GM12878 (cell line): ENCODE results near the gene SHISAL2B. TPM values are rescaled to one million over a fixed set of nuclear protein-coding genes. Genes with fewer than 3 reads are reported as not detected.

ENCODE experiments used
- BCL11A ChIP-seq: IDR thresholded peaks from 2 replicates; pipeline ENCODE4 v1.6.1; 2011; ENCODE audit warnings: low read depth, low read length
- CTCF ChIP-seq, 3 experiments: IDR thresholded peaks in 2 of 3; conservative IDR thresholded peaks in 1 of 3; 2 replicates each; pipeline ENCODE4 v1.5.1; 2011; ENCODE audit warnings: low read depth in 3 of 3, low read length in 3 of 3, mild to moderate bottlenecking in 3 of 3, control low read depth in 2 of 3, moderate library complexity in 2 of 3, inconsistent platforms in 1 of 3, mixed read lengths in 1 of 3; ENCODE audit not compliant: control insufficient read depth in 2 of 3, insufficient read depth in 1 of 3; ENCODE audit errors: extremely low read depth in 1 of 3
- IKZF1 ChIP-seq: fragments of 450-650 bp; conservative IDR thresholded peaks from 2 replicates; pipeline ENCODE4 v1.6.1; 2017; ENCODE audit warnings: antibody characterized with exemption, mild to moderate bottlenecking
- NFXL1 ChIP-seq: fragments of 450-650 bp; IDR thresholded peaks from 2 replicates; pipeline ENCODE4 v1.6.1; 2017; ENCODE audit warnings: antibody characterized with exemption, mild to moderate bottlenecking, borderline replicate concordance
- POLR2AphosphoS5 ChIP-seq: IDR thresholded peaks from 2 replicates; pipeline ENCODE4 v1.6.1; 2011; ENCODE audit warnings: mild to moderate bottlenecking, low read length, inconsistent platforms
- polyA plus RNA-seq, 11 experiments: library from polyadenylated mRNA; depleted of rRNA in 4 of 11; unstranded in 6 of 11; stranded (reverse) in 5 of 11; fragments of >200 nt; fragmentation: Nextera tagmentation in 4 of 11; fragmentation: Illumina TruSeq in 1 of 11; extraction: Ambion mirVana in 4 of 11; extraction: Trizol in 1 of 11; gene quantifications; 1 replicate in 1 of 11; 2 replicates in 10 of 11; pipeline versions ENCODE4 v1.2.1 to v1.2.3, GENCODE V29; 2011 to 2016; ENCODE audit warnings: inconsistent platforms in 2 of 11, missing spikeins in 2 of 11, low read depth in 1 of 11
- total RNA-seq, 4 experiments: library from RNA; depleted of rRNA in 3 of 4; stranded (reverse); fragments of >200 nt in 3 of 4; fragmentation: Illumina TruSeq in 1 of 4; extraction: Trizol in 1 of 4; gene quantifications; 2 replicates each; pipeline versions ENCODE4 v1.2.1 to v1.2.3, GENCODE V29; 2013 to 2021
- TF ChIP-seq, protein P1 (sequence below): IDR thresholded peaks from 2 replicates; pipeline ENCODE4 v1.6.1; 2012; ENCODE audit warnings: improper control_type of control experiment, low read depth, low read length; ENCODE audit not compliant: insufficient replicate concordance

SHISAL2B gene
- total and polyA plus RNA-seq, 10 of the 15 experiments (the other 5 are each of a cell fraction or from before 2014, with no cell fraction given): not detected

DNA sequence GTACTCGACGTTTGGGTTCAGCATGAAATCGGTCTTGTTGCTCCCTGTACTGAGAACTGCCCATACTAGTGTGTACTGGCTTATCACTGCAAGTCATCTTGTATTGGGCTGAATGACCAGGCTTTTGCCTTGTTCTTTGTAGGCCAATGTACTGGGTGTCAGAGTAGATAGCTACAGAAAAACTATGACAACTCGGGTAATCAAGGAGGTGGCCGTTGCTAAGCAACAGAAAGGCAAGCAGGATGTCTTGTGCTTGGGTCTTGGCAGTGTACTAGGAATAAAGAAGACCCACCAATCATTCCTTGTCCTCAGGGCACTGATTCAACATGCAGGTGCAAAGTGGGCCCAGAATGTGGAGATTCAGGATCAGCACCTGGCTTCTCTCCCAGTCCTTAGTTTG, 11.9 kb upstream of the SHISAL2B start (continued):
- TF ChIP-seq, protein P1, sequence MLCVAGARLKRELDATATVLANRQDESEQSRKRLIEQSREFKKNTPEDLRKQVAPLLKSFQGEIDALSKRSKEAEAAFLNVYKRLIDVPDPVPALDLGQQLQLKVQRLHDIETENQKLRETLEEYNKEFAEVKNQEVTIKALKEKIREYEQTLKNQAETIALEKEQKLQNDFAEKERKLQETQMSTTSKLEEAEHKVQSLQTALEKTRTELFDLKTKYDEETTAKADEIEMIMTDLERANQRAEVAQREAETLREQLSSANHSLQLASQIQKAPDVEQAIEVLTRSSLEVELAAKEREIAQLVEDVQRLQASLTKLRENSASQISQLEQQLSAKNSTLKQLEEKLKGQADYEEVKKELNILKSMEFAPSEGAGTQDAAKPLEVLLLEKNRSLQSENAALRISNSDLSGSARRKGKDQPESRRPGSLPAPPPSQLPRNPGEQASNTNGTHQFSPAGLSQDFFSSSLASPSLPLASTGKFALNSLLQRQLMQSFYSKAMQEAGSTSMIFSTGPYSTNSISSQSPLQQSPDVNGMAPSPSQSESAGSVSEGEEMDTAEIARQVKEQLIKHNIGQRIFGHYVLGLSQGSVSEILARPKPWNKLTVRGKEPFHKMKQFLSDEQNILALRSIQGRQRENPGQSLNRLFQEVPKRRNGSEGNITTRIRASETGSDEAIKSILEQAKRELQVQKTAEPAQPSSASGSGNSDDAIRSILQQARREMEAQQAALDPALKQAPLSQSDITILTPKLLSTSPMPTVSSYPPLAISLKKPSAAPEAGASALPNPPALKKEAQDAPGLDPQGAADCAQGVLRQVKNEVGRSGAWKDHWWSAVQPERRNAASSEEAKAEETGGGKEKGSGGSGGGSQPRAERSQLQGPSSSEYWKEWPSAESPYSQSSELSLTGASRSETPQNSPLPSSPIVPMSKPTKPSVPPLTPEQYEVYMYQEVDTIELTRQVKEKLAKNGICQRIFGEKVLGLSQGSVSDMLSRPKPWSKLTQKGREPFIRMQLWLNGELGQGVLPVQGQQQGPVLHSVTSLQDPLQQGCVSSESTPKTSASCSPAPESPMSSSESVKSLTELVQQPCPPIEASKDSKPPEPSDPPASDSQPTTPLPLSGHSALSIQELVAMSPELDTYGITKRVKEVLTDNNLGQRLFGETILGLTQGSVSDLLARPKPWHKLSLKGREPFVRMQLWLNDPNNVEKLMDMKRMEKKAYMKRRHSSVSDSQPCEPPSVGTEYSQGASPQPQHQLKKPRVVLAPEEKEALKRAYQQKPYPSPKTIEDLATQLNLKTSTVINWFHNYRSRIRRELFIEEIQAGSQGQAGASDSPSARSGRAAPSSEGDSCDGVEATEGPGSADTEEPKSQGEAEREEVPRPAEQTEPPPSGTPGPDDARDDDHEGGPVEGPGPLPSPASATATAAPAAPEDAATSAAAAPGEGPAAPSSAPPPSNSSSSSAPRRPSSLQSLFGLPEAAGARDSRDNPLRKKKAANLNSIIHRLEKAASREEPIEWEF: no peak
- TF ChIP-seq CTCF (IDR thresholded peaks at IDR 0.05 in 2 of 3, conservative IDR thresholded peaks at IDR 0.05 in 1 of 3; ENCODE audit: control insufficient read depth in 2 of 3, extremely low read depth in 1 of 3, insufficient read depth in 1 of 3, low read depth in 3 of 3, low read length in 3 of 3) (no peak), BCL11A (no peak), POLR2AphosphoS5 (no peak), NFXL1 (no peak), IKZF1 (no peak)
